ENCODE measurements around the gene SRSF9.
"Not testable (repeated sequence)": the region's sequence is repeated elsewhere in the genome, so short reads cannot be mapped to it uniquely, and the experiment has no call there.

Gene SRSF9

DNA sequence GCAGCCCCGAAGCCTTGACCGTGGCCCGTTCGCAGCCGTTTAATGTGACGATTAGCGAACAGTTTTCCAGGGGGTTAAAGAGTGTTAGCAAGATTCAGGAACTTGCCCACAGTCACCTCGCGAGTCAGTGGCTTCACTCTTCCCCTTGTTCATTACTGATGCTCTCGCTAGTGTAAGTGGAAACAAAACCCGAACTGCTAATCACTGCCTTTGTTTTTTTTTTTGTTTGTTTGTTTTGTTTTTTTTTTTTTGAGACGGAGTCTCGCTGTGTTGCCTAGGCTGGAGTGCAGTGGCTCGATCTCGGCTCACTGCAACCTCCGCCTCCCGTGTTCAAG is 22.7 kb downstream of the SRSF9 start:
- DNase-seq = not testable (repeated sequence)

DNA sequence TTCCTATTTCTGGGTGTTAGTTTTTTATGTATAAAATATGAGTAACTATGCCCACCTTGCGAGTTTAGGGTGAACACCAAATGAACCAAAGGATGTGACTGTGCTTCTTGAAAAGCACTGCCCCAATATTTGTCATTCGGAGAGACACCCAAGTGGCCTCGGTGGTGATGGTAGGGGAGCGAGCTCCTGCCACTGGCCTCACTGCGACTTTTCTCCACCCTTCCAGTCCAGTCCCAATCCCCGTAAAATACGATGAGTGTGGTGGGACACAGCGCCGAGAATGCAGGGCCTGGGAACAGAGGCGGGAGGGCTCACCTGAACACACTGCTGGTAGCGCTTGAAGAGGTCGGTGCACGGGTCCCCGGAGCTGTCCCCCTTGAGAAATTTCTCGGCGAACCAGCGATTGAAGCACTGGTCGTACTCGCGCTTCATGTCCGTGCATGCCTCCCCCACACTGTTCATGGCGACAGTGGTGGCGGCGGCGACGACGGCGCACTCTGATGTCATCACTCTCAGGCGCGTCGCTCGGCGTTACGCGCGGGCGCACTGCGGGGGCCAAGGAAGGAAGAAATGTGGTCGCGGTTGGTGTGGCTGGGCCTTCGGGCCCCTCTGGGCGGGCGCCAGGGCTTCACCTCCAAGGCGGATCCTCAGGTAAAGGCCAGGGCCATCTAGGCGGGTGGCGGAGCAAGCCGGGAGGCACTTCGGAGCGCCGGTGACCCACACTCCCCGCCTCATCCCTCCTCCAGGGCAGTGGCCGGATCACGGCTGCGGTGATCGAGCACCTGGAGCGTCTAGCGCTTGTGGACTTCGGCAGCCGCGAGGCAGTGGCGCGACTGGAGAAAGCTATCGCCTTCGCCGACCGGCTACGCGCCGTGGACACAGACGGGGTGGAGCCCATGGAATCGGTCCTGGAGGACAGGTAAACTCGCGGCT is 23.4 kb downstream of the SRSF9 start, which contains the start of the genes GATC and TRIAP1:
Gene GATC (plus strand): TSS at position 534 of the 933 bp plus-strand sequence. CDS start 37 bp downstream, at position 571.
Gene TRIAP1 (minus strand): TSS at position 474 of the 933 bp plus-strand sequence. CDS start 12 bp downstream, at position 462.
- DNase-seq = peak; percentile 82

- DNase-seq = no peak
Measured at GRCh38 chr12:120444676-120445075, 24.9 kb downstream of the SRSF9 start.

GRCh38 chr12:120439646-120440247 is 29.8 kb downstream of the SRSF9 start:
- DNase-seq = peak; percentile 67

GRCh38 chr12:120438495-120439198 is 30.9 kb downstream of the SRSF9 start:
- no peak for DNase-seq

- peak; percentile 99 for DNase-seq
Measured at GRCh38 chr12:120437735-120438494, 31.6 kb downstream of the SRSF9 start, which contains the start of gene COX6A1. Gene COX6A1, plus strand, starts transcription at chr12:120438113. Its CDS starts 14 bp downstream, at chr12:120438127.

- no peak for DNase-seq
Measured at GRCh38 chr12:120432772-120433525, 36.6 kb downstream of the SRSF9 start.

DNA sequence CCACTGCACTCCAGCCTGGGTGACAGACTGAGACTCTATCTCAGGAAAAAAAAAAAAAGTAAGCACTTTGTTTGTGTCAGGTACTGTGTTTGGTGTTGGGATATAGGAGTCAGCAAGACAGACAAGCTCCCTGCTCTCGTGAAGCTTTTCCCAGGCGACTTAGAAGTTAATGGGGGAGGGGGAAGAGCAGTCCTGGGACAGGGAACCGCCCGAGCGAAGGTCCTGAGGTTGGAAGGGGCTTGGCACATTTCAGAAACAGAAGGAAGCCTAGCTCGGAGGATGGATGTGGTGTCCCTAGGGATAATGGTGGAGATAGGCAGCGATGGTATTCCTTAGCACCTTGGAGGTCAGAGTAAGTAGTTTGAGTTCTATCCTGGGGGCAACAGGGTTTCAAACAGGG is 40.2 kb downstream of the SRSF9 start:
- DNase-seq = no peak

DNA sequence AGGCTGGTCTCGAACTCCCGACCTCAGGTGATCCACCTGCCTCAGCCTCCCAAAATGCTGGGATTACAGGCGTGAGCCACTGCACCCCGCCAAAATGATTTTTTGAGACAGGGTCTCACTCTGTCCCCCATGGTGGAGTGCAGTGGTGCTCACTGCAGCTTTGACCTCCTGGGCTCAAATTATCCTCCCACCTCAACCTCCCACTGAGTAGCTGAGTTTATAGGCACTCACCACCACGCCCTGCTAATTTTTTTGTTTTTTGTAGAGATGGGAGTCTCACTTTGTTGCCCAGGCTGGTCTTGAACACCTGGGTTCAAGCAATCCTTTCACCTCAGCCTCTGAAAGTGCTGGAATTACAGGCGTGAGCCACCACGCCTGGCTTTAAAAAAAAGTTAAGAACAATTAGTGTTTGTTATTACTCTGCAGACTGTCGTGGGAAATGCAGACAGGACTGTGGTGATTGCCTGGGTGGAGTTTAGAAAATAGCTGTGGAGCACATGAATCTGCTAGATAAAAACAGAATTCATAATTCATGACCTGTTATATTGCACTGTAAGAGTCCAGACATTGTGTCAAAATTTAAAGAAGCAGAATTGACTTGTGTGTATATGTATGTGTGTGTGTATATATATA is 40.8 kb downstream of the SRSF9 start:
- no peak for DNase-seq

DNA sequence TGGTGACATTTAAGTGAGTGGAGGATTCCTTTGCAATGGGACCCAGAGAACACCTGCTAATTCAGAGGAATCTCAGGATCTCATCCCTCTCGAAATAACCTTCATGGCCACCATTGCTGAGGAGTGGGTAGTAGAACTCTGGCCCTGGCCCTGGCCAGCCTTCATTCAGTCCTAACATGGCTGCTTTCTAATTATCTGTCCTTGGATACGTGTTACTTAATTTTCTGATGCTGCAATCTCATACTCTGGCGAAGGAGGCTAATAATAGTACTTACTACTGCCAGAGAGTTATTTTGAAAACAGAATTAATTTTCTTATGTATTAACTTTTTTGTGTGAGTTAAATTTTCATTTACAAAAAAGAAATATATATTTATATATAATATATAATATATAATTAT is 43.8 kb downstream of the SRSF9 start:
- DNase-seq = no peak

DNA sequence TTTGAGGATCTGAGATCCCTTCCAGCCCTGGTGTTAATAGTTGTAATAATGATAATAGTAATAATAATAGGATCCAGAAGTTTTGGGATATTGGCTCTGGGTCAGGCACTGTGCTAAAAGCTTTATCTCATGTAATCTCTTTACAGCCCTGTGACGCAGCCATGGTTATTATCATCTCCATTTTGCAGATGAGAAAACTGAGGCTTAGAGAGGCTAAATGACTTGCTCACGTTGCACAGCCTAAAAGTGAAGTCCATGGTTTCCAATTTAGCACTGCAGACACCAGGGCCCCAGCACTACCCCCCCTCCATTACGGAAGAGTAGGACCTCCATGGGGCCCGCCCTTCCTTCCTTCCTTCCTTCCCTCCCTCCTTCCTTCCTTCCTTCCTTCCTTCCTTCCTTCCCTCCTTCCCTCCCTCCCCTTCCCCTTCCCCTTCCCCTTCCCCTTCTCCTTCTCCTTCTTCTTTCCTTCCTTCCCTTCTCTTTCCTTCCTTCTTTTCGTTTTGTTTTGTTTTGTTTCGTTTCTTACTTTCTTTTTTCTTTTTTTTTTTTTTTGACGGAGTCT is 46.6 kb downstream of the SRSF9 start:
- no peak for DNase-seq

GRCh38 chr12:120421701-120422100 is 47.8 kb downstream of the SRSF9 start:
- DNase-seq = no peak

DNA sequence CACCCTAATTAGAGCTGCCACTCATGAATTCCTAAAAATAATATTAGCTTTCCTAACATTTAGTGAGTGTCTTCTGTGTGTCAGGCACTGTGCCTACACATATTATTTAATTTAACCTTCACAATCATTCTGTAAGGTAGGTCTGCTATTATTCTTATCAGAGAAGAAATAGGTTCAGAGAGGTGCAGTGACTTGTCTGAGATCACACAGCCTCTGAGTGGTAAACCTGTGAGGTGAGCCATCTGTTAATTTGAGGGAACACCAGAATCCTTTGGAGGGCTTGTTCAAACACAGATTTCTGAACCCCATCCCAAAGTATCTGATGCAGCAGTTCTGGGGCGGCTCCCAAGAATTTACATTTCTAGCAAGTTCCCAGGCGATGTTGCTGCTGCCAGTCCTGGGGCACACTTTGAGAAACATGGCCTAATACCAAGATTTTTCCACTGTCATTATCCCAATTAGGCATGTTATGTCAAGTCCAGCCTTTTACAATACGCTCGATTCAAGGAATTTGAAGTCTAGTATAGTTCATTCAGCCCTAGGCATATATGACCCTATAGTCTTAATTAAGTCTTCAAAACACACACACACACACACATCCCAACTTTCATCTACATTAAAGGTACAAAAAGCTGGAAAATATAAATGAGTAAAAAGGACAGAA is 51.5 kb downstream of the SRSF9 start:
- DNase-seq = no peak

- DNase-seq = no peak
Measured at GRCh38 chr12:120416490-120417216, 52.9 kb downstream of the SRSF9 start.

DNA sequence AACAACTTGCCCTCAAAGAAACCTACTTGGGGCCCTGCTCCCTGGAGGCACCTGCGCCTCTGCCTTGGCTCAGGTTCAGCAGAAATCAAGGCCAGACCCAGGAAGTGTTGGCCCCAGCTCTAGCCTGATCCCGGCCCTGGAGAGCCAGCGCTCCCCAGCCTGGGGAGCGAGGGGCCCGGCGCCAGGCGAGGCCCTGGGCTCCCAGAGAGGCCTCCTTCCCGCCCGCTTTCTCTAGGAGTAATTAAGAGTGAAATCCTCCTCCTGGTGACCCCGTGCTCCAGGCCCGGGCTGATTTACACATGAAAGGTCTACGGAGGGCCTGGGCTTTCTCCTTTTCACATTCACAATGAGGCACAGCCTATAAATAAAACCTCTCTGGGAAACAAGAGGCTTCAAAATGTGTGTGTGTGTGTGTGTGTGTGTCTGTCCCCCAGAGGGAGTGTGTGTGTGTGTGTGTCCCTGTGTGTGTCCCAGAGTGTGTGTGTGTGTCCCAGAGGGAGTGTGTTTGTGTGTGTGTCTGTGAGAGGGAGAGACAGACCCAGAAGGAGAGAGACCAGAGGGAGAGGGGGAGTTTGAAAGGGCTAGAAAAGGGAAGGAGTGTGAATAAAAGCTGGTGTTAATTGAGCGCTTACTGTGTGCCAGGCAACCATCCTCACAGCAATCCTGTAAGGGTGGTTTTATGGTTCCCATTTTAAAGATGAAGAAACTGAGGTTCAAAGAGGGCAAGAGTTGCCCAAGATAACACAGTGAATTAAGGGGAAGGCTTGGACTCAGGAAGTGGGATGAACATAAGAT is 55.5 kb downstream of the SRSF9 start:
- DNase-seq = no peak

GRCh38 chr12:120412421-120412820 is 57.1 kb downstream of the SRSF9 start:
- no peak for DNase-seq
